KOPT-K1 (cell line): ENCODE results near the gene KRTAP4-8.
"Not testable (repeated sequence)": the region's sequence is repeated elsewhere in the genome, so short reads cannot be mapped to it uniquely, and the experiment has no call there.

Experiments
- H3K27ac ChIP-seq: fragments of 200-600 bp; sonication (generic); 2 replicates; pipeline ENCODE4 v1.5.1; 2016; ENCODE audit warnings: antibody characterized with exemption, mild to moderate bottlenecking, low read depth, low read length; ENCODE audit not compliant: poor library complexity, severe bottlenecking
- H3K36me3 ChIP-seq: fragments of 200-600 bp; sonication (generic); 2 replicates; pipeline ENCODE4 v1.5.1; 2017; ENCODE audit warnings: antibody characterized with exemption, mild to moderate bottlenecking, low read length, moderate library complexity; ENCODE audit not compliant: insufficient read depth
- H3K9me3 ChIP-seq: fragments of 200-600 bp; sonication (generic); 2 replicates; pipeline ENCODE4 v1.5.1; 2017; ENCODE audit warnings: antibody characterized with exemption, low read length, mild to moderate bottlenecking; ENCODE audit not compliant: insufficient read depth, poor library complexity, severe bottlenecking

KRTAP4-8 gene

GRCh38 chr17:41061964-41062363 is 36.0 kb downstream of the KRTAP4-8 start:
- Histone ChIP-seq H3K27ac (no peak overlapping the region), H3K36me3 (no peaks in the 10 kb centered on the region), H3K9me3 (peaks cover 5% of the 10 kb centered on the region)

GRCh38 chr17:41060052-41060604 is 37.8 kb downstream of the KRTAP4-8 start, which contains the start of gene KRTAP2-3:
Gene KRTAP2-3, minus strand, starts transcription at chr17:41060114. Its CDS starts 64 bp downstream, at chr17:41060050.
- Histone ChIP-seq H3K36me3 (no peaks in the 10 kb centered on the region), H3K9me3 (peaks cover 5% of the 10 kb centered on the region), H3K27ac (no peak within 1 kb of the TSS)

- H3K27ac ChIP-seq, H3K9me3 ChIP-seq, H3K36me3 ChIP-seq: not testable (repeated sequence)
Observed at GRCh38 chr17:41059276-41060051, 38.5 kb downstream of the KRTAP4-8 start.

- peaks cover 5% of the 10 kb centered on the region for H3K9me3 ChIP-seq
- no peaks in the 10 kb centered on the region for H3K36me3 ChIP-seq
- H3K27ac ChIP-seq: no peak overlapping the region
Observed at GRCh38 chr17:41058741-41059140, 39.2 kb downstream of the KRTAP4-8 start.

- Histone ChIP-seq H3K9me3 (peaks cover 5% of the 10 kb centered on the region), H3K27ac (no peak overlapping the region), H3K36me3 (no peaks in the 10 kb centered on the region)
Observed at GRCh38 chr17:41057547-41057946, 40.4 kb downstream of the KRTAP4-8 start.

- not testable (repeated sequence) for H3K27ac ChIP-seq, H3K9me3 ChIP-seq, H3K36me3 ChIP-seq
Observed at GRCh38 chr17:41055130-41055529, 42.8 kb downstream of the KRTAP4-8 start, which contains the start of gene KRTAP2-2. Gene KRTAP2-2, minus strand, starts transcription at chr17:41055230. Its CDS starts 19 bp downstream, at chr17:41055211.

- H3K27ac ChIP-seq, H3K36me3 ChIP-seq, H3K9me3 ChIP-seq: not testable (repeated sequence)
Observed at GRCh38 chr17:41054556-41054955, 43.4 kb downstream of the KRTAP4-8 start.

GRCh38 chr17:41054025-41054424 is 43.9 kb downstream of the KRTAP4-8 start:
- H3K9me3 ChIP-seq: peaks cover 5% of the 10 kb centered on the region
- H3K36me3 ChIP-seq: no peaks in the 10 kb centered on the region
- H3K27ac ChIP-seq: no peak overlapping the region

GRCh38 chr17:41052566-41052965 is 45.4 kb downstream of the KRTAP4-8 start:
- H3K36me3 ChIP-seq: no peaks in the 10 kb centered on the region
- peaks cover 4% of the 10 kb centered on the region for H3K9me3 ChIP-seq
- H3K27ac ChIP-seq: no peak overlapping the region

- no peak overlapping the region for H3K27ac ChIP-seq
- H3K36me3 ChIP-seq: no peaks in the 10 kb centered on the region
- no peaks in the 10 kb centered on the region for H3K9me3 ChIP-seq
Observed at GRCh38 chr17:41049110-41049509, 48.8 kb downstream of the KRTAP4-8 start.

GRCh38 chr17:41048441-41048840 is 49.5 kb downstream of the KRTAP4-8 start:
- peaks cover 3% of the 10 kb centered on the region for H3K9me3 ChIP-seq
- no peaks in the 10 kb centered on the region for H3K36me3 ChIP-seq
- H3K27ac ChIP-seq: no peak overlapping the region
